PC-3 (cell line): ENCODE results near the gene KCNG4. TPM values are rescaled to one million over a fixed set of nuclear protein-coding genes. Genes with fewer than 3 reads are reported as not detected.

ENCODE experiments used
- ATAC-seq: fragments of 200-7000 bp; cut with Tn5 transposase; 2 replicates; pipeline ENCODE4 v1.9.1; 2020; ENCODE audit warnings: mild to moderate bottlenecking, moderate library complexity
- BruUV-seq: library from RNA; stranded (reverse); fragments of 400-500 nt; replicated peaks from 2 replicates; lab custom pipeline; 2021; lab: Mats Ljungman, UMichigan
- CTCF ChIA-PET: fragments of 300-600 bp; sonication (Branson Sonifier 250); formaldehyde crosslinking; loops from one replicate; lab custom pipeline; 2022; ENCODE audit warnings: antibody characterized with exemption; lab: Charles Lee
- POLR2A ChIA-PET: fragments of 300-600 bp; sonication (Branson Sonifier 250); formaldehyde crosslinking; loops from one replicate; lab custom pipeline; 2022; ENCODE audit warnings: antibody characterized with exemption; ENCODE audit not compliant: unreplicated experiment; lab: Charles Lee
- DNase-seq: peaks from one replicate; pipeline ENCODE4 v3.0.0-alpha.2; 2015
- H2AFZ ChIP-seq: fragments of 300-600 bp; sonication (generic); 2 replicates; pipeline ENCODE4 v1.6.0; 2016; ENCODE audit warnings: antibody characterized with exemption, low read length
- H3F3A ChIP-seq: fragments of 300-600 bp; sonication (generic); one replicate; pipeline ENCODE4 v1.6.0; 2017; ENCODE audit warnings: antibody characterized with exemption, low read length, control low read depth, mild to moderate bottlenecking; ENCODE audit not compliant: unreplicated experiment
- H3K27ac ChIP-seq: fragments of 300-600 bp; sonication (generic); 2 replicates; pipeline ENCODE4 v1.5.1; 2016; ENCODE audit warnings: mild to moderate bottlenecking, low read length
- H3K27me3 ChIP-seq: fragments of 300-600 bp; sonication (generic); 2 replicates; pipeline ENCODE4 v1.6.1; 2016; ENCODE audit warnings: low read length, mixed read lengths
- H3K36me3 ChIP-seq: fragments of 300-600 bp; sonication (generic); 2 replicates; pipeline ENCODE4 v1.6.1; 2016; ENCODE audit warnings: low read depth, mixed run types, low read length, mixed read lengths
- H3K4me1 ChIP-seq: fragments of 300-600 bp; sonication (generic); 2 replicates; pipeline ENCODE4 v1.5.1; 2016; ENCODE audit warnings: low read length; ENCODE audit not compliant: insufficient read depth
- H3K4me2 ChIP-seq: fragments of 300-600 bp; sonication (generic); 2 replicates; pipeline ENCODE4 v1.6.0; 2016; ENCODE audit warnings: low read length
- H3K4me3 ChIP-seq: fragments of 300-600 bp; sonication (generic); 2 replicates; pipeline ENCODE4 v1.5.1; 2016; ENCODE audit warnings: mild to moderate bottlenecking, low read length, mixed read lengths
- H3K79me2 ChIP-seq: fragments of 300-600 bp; sonication (generic); 2 replicates; pipeline ENCODE4 v1.6.1; 2017; ENCODE audit warnings: low read length, mixed read lengths
- H3K9ac ChIP-seq: fragments of 300-600 bp; sonication (generic); 2 replicates; pipeline ENCODE4 v1.6.0; 2016; ENCODE audit warnings: mild to moderate bottlenecking, low read length
- H3K9me2 ChIP-seq: fragments of 300-600 bp; sonication (generic); replicated peaks from 2 replicates; pipeline ENCODE4 v1.6.1; 2016; ENCODE audit warnings: mixed run types, low read length, mixed read lengths
- H3K9me3 ChIP-seq: fragments of 300-600 bp; sonication (generic); 2 replicates; pipeline ENCODE4 v1.6.1; 2016; ENCODE audit warnings: low read length, mixed read lengths
- H4K20me1 ChIP-seq: fragments of 300-600 bp; sonication (generic); 2 replicates; pipeline ENCODE4 v1.6.1; 2016; ENCODE audit warnings: low read length, mixed read lengths
- CTCF ChIP-seq: fragments of 300-600 bp; sonication (generic); conservative IDR thresholded peaks from 2 replicates; pipeline ENCODE4 v1.5.1; 2017; ENCODE audit warnings: antibody characterized with exemption, low read depth, mild to moderate bottlenecking, low read length
- EZH2 ChIP-seq: fragments of 300-600 bp; sonication (generic); IDR thresholded peaks from one replicate; pipeline ENCODE4 v1.6.1; 2017; ENCODE audit warnings: antibody characterized with exemption, mild to moderate bottlenecking, low read length; ENCODE audit not compliant: unreplicated experiment
- EZH2phosphoT487 ChIP-seq: fragments of 300-600 bp; sonication (generic); IDR thresholded peaks from 2 replicates; pipeline ENCODE4 v1.6.1; 2018; ENCODE audit warnings: mild to moderate bottlenecking, antibody characterized with exemption, low read length, borderline replicate concordance
- intact Hi-C: fragments of 100-400 bp; cut with micrococcal nuclease; formaldehyde crosslinking; loops from 2 replicates; pipeline ENCODE4 v1.9.0; 2023
- total RNA-seq: library from RNA; depleted of rRNA; stranded (reverse); fragments of >200 nt; gene quantifications from 2 replicates; pipeline ENCODE4 v1.2.3, GENCODE V29; 2014

The KCNG4 gene
- total RNA-seq, 1 experiment from 2014 or later: 0.04 TPM

GRCh38 chr16:84194018-84194417, 45.8 kb downstream of the KCNG4 start:
- no TSS peak for BruUV-seq
- no peak overlapping the region for H3K27ac ChIP-seq
- no peaks in the 10 kb centered on the region for H4K20me1 ChIP-seq
- H3K4me1 ChIP-seq: no peaks in the 10 kb centered on the region
- ChIA-PET POLR2A (no interaction called here), CTCF (no interaction called here)
- no peak overlapping the region for H3K4me3 ChIP-seq
- intact Hi-C loops: no loop called here
- ATAC-seq: no peak
- no peaks in the 10 kb centered on the region for H3K9me2 ChIP-seq
- no peak overlapping the region for H3K9ac ChIP-seq
- H2AFZ ChIP-seq: no peak overlapping the region
- H3K27me3 ChIP-seq: no peaks in the 10 kb centered on the region
- H3K4me2 ChIP-seq: no peak overlapping the region
- no peaks in the 10 kb centered on the region for H3K9me3 ChIP-seq
- no peak for DNase-seq
- TF ChIP-seq CTCF (no peak), EZH2 (no peak), EZH2phosphoT487 (no peak)
- H3F3A ChIP-seq: no peaks in the 10 kb centered on the region
- H3K79me2 ChIP-seq: no peaks in the 10 kb centered on the region
- no peaks in the 10 kb centered on the region for H3K36me3 ChIP-seq

GRCh38 chr16:84193480-84193879, 46.3 kb downstream of the KCNG4 start:
- intact Hi-C loops: no loop called here
- Histone ChIP-seq H3K36me3 (no peaks in the 10 kb centered on the region), H2AFZ (no peak overlapping the region), H3F3A (no peaks in the 10 kb centered on the region), H3K9me3 (no peaks in the 10 kb centered on the region), H3K9ac (no peak overlapping the region), H3K4me2 (no peak overlapping the region), H3K27ac (no peak overlapping the region), H3K27me3 (no peaks in the 10 kb centered on the region), H4K20me1 (no peaks in the 10 kb centered on the region), H3K4me3 (no peak overlapping the region), H3K9me2 (no peaks in the 10 kb centered on the region), H3K79me2 (no peaks in the 10 kb centered on the region), H3K4me1 (no peaks in the 10 kb centered on the region)
- DNase-seq (no peak), ATAC-seq (no peak)
- BruUV-seq: no TSS peak
- CTCF ChIA-PET: no interaction called here
- TF ChIP-seq EZH2phosphoT487 (no peak), EZH2 (no peak), CTCF (no peak)
- POLR2A ChIA-PET: no interaction called here

GRCh38 chr16:84191466-84191865, 48.3 kb downstream of the KCNG4 start:
- no peak for TF ChIP-seq EZH2phosphoT487
- TF ChIP-seq EZH2: no peak
- TF ChIP-seq CTCF: no peak
- DNase-seq (no peak), ATAC-seq (no peak)
- Histone ChIP-seq H3F3A (no peaks in the 10 kb centered on the region), H3K9me2 (no peaks in the 10 kb centered on the region), H3K9me3 (no peaks in the 10 kb centered on the region), H3K36me3 (no peaks in the 10 kb centered on the region), H3K4me2 (no peak overlapping the region), H4K20me1 (no peaks in the 10 kb centered on the region), H2AFZ (no peak overlapping the region), H3K27me3 (no peaks in the 10 kb centered on the region), H3K4me3 (no peak overlapping the region), H3K4me1 (no peaks in the 10 kb centered on the region), H3K9ac (no peak overlapping the region), H3K79me2 (peaks cover 3% of the 10 kb centered on the region), H3K27ac (no peak overlapping the region)
- POLR2A ChIA-PET: no interaction called here
- CTCF ChIA-PET: no interaction called here
- no TSS peak for BruUV-seq
- intact Hi-C loops: no loop called here
